ENCODE measurements around the gene HSPA1L.

HSPA1L gene

DNA sequence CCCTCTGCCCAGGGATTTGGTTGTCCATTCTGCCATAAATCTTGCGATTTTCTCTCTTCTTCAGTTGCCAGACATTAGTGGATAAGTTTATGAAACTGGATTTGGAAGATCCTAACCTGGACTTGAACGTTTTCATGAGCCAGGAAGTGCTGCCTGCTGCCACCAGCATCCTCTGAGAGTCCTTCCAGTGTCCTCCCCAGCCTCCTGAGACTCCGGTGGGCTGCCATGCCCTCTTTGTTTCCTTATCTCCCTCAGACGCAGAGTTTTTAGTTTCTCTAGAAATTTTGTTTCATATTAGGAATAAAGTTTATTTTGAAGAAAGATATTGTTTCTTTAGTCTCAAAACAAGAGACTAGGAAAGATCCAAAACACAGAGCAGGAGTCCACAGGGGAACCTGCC lies 52.7 kb downstream of the HSPA1L start, which contains the start of gene SAPCD1:
Gene SAPCD1, plus strand, starts transcription at position 301 of the 400 bp plus-strand sequence. CDS start 399 bp downstream, outside the sequence.
- no peak for DNase-seq

DNA sequence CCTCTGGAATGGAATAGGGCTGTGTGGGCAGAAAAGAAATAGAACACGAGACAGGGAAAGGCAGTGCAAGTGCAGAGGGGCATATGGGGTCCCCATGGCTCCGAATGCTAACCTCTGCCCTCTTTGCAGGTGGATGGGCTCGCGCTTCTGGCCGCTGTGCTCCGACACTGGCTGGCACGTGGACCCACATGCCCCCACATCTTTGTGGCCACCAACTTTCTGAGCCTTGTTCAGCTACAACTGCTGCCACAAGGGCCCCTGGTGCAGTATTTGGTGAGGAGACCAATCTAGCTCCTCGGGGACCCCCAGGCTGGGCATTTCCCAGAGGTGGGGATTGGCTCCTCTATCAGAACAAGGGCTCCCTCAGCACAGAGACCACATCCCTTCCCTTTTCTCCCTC lies 53.7 kb downstream of the HSPA1L start:
- no peak for DNase-seq

- DNase-seq: no peak
Observed at GRCh38 chr6:31760790-31761189, 54.3 kb downstream of the HSPA1L start.

All from activated CD8-positive, alpha-beta memory T cell treated with anti-CD3 and anti-CD28 coated beads, Interleukin-2, amount 50 U/mL, for 4 hours (primary cell).